NCI-H1092 (cell line): Measurements from ENCODE around the gene CACUL1.
"Not testable (repeated sequence)": the region's sequence is repeated elsewhere in the genome, so short reads cannot be mapped to it uniquely, and the experiment has no call there.

Experiments
- DNase-seq: peaks from one replicate; lab custom pipeline; 2025; lab: John Stamatoyannopoulos, UW

Gene CACUL1

GRCh38 chr10:118768041-118768919 lies 13.5 kb upstream of the CACUL1 start:
- no peak for DNase-seq

GRCh38 chr10:118767297-118768040 lies 12.7 kb upstream of the CACUL1 start:
- DNase-seq = no peak

DNA sequence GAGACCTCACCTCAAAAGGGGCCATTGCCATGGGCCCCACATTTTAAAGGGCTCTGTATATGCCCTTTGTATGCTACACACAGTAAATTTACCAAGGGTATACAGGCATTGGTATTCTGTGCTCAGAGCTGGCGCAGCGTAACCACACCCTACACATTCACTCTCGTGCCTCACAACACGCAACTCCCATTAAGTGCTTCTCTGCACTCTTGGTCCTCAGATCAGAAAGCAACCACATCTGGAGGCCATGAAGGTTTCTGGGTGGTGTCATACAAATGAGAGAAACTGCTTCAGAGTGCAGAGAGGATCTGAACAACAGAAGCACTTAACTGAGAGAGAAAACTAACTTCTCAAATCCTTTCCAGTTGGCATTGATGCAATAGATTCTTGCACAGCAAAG lies 9.4 kb upstream of the CACUL1 start:
- DNase-seq = no peak

GRCh38 chr10:118763202-118763988 lies 8.6 kb upstream of the CACUL1 start:
- no peak for DNase-seq

DNA sequence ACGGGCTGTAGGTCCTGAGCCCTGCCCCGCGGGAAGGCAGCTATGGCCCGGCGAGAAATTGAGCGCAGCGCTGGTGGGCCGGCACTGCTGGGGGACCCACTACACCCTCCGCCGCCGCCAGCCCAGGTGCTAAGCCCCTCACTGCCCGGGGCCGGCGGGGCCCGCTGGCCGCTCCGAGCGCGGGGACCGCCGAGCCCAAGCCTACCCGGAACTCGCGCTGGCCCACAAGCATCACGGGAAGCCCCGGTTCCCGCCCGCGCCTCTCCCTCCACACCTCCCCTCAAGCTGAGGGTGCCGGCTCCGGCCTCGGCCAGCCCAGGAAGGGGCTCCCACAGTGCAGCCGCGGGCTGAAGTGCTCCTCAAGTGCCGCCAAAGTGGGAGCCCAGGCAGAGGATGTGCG lies 5.5 kb upstream of the CACUL1 start:
- no peak for DNase-seq

GRCh38 chr10:118758449-118758848 lies 3.7 kb upstream of the CACUL1 start:
- no peak for DNase-seq

DNA sequence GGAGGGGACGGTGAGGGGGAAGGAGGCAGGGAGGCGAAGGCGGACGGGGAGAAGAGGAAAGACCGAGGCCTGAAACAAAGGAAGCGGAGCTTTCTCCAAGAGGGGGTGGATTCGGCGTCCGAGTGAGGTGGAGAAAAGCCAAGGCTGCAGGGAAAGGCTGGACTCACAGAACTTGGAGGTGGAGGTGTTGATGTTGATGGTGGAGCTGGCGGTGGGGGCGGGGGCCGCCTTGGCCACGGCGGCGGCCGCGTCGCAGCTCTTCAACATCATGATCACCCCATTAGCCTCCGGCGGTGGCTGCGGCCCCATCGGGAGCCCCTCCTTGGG lies 578 bp downstream of the CACUL1 start:
- no peak for DNase-seq

DNA sequence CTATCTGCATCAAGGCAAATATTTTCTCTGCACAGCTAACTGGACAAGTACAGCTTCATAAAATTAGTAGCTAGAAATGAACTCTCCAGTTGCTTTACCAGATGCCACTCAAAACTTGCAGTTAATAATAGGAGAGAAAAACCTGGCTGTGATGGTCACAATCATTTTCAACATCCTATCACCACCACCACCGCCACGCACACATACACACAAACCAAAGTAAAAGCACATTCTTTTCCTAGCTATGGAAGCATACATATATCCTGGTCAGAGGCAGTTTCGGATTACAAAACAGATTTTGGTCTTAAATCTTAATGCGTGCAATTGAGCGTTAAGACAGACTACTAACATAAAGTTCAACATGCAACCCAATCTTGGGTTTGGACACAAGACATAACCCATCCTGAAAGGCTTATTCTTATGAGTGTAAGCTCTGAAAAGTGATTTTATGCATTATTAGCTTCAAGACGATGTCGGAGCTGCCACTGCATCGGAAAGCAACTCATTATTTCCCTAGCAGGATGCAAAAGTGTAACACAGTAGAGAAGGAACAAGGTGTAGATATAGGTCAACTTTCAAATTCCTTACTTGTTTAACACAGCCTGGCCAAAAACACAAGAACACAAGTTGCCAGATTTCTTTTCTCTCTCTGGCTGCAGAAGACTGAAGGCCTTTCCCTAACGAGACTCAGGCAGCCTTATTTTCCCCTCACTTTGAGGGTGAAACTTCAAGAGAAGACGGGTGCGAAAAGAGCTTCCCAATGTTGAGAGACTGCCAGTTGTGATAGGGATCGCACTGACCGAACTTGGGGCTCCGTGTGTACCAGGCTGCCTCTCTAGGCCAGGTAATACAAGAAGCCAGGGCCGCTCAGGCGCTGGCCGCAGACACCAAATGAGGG lies 1.2 kb downstream of the CACUL1 start:
- no peak for DNase-seq

GRCh38 chr10:118752409-118752808 lies 2.4 kb downstream of the CACUL1 start:
- DNase-seq = no peak

GRCh38 chr10:118751265-118751664 lies 3.5 kb downstream of the CACUL1 start:
- no peak for DNase-seq

GRCh38 chr10:118748041-118748440 lies 6.7 kb downstream of the CACUL1 start:
- DNase-seq = no peak

- DNase-seq = no peak
These were observed 8.5 kb downstream of the CACUL1 start for GRCh38 chr10:118746246-118746645.

- no peak for DNase-seq
These were observed 9.7 kb downstream of the CACUL1 start for GRCh38 chr10:118745056-118745455.

- not testable (repeated sequence) for DNase-seq
These were observed 10.3 kb downstream of the CACUL1 start for GRCh38 chr10:118744346-118744918.

DNA sequence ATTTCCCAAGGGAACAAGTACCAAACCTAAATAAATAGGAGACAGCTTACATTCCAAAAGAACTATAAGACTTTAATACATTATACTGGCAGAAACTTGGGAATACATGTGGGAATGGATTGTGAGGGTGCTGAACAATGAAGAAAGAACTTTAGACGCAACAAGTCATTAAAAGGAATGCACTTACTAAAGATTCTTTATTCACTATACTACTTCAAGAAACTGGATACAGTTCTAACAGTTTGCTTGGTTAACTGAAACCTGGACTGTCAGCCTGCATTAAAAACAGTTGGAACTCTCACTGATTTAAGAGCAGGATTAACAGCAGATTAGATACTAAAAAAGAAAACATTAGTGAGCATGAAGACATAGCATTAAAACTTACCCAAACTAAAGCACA lies 12.0 kb downstream of the CACUL1 start:
- no peak for DNase-seq

DNA sequence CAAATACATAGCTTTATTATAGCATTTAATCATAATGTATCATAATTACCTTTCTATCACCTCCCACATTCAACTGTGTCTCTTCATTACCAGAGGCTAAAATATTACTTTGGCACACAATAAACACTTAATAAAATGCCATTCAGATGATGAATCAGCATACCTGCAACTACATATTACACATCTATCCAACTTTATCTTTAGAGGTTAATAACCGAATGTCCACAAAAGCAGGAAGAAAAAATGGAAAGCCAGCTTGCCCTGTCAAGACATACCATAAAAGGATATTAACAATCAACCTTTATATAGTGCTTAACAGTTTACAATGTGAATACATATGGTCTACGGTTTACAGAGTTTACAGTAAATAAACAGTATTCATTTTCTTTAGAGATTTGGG lies 12.7 kb downstream of the CACUL1 start:
- DNase-seq = no peak

- DNase-seq = no peak
These were observed 16.4 kb downstream of the CACUL1 start for GRCh38 chr10:118738406-118738805.

- no peak for DNase-seq
These were observed 17.0 kb downstream of the CACUL1 start for GRCh38 chr10:118737603-118738302.

GRCh38 chr10:118735294-118735693 lies 19.5 kb downstream of the CACUL1 start:
- DNase-seq = no peak

DNA sequence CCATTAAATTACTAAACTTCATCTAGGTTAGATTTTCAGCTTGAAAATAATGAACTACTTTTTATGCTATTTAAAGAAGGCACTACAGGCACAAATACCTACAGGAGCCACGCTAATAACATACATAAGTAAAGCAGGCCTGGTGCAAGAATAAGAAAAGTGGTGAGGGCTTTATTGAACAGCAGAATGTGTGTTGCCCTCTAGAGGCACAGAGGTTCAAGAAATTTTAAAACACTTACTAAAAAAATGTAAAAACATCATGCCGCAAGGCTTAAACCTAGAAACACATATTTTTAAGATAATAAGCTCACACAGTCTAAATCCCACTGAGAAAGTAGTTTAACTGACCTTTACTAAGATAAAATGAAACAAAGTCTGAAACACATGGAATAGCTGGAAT lies 20.3 kb downstream of the CACUL1 start:
- DNase-seq = no peak
